Neural cell (in vitro differentiated cells): Measurements from ENCODE around the gene NNT. TPM values are rescaled to one million over a fixed set of nuclear protein-coding genes. Genes with fewer than 3 reads are reported as not detected.

Source experiments
- H2AFZ ChIP-seq: fragments of 200-600, 300-800 bp; sonication (generic), shearing (Covaris generic); 2 replicates; pipeline ENCODE4 v1.6.0; 2014; ENCODE audit warnings: low read depth, mild to moderate bottlenecking, antibody characterized with exemption, low read length, moderate library complexity
- H3F3A ChIP-seq: fragments of 200-600 bp; shearing (Covaris generic); 2 replicates; pipeline ENCODE4 v1.6.1; 2016; ENCODE audit warnings: mild to moderate bottlenecking, moderate library complexity, mixed read lengths, antibody characterized with exemption, low read length; ENCODE audit not compliant: insufficient read depth, poor library complexity, severe bottlenecking
- H3K27ac ChIP-seq: fragments of 200-600, 300-800 bp; sonication (generic), shearing (Covaris generic); 2 replicates; pipeline ENCODE4 v1.5.1; 2014; ENCODE audit warnings: mild to moderate bottlenecking, low read length, moderate library complexity
- H3K27me3 ChIP-seq: fragments of 300-800, 200-600 bp; sonication (generic), shearing (Covaris generic); 2 replicates; pipeline ENCODE4 v1.6.0; 2014; ENCODE audit warnings: mild to moderate bottlenecking, low read depth, low read length, moderate library complexity; ENCODE audit not compliant: insufficient read depth
- H3K36me3 ChIP-seq: fragments of 300-800, 200-600 bp; sonication (generic), shearing (Covaris generic); 2 replicates; pipeline ENCODE4 v1.5.1; 2014; ENCODE audit warnings: mild to moderate bottlenecking, antibody characterized with exemption, low read length, moderate library complexity; ENCODE audit not compliant: insufficient read depth
- H3K4me2 ChIP-seq: fragments of 300-800, 200-600 bp; sonication (generic), shearing (Covaris generic); 2 replicates; pipeline ENCODE4 v1.6.0; 2014; ENCODE audit warnings: mild to moderate bottlenecking, low read length
- H3K4me3 ChIP-seq: fragments of 300-800, 200-600 bp; sonication (generic), shearing (Covaris generic); 2 replicates; pipeline ENCODE4 v1.5.1; 2014; ENCODE audit warnings: mild to moderate bottlenecking, low read length, moderate library complexity
- H3K79me2 ChIP-seq: fragments of 200-600 bp; shearing (Covaris generic); replicated peaks from 2 replicates; pipeline ENCODE4 v1.6.0; 2014; ENCODE audit warnings: mild to moderate bottlenecking, low read length, moderate library complexity; ENCODE audit not compliant: insufficient read depth
- H3K9ac ChIP-seq: fragments of 300-800, 200-600 bp; sonication (generic), shearing (Covaris generic); 2 replicates; pipeline ENCODE4 v1.6.1; 2016; ENCODE audit warnings: mild to moderate bottlenecking, low read length, mixed read lengths
- H3K9me2 ChIP-seq: fragments of 200-600 bp; shearing (Covaris generic); 2 replicates; pipeline ENCODE4 v1.6.1; 2016; ENCODE audit warnings: mild to moderate bottlenecking, low read length, mixed read lengths; ENCODE audit not compliant: insufficient read depth
- H3K9me3 ChIP-seq: fragments of 200-600, 300-800 bp; sonication (generic), shearing (Covaris generic); 2 replicates; pipeline ENCODE4 v1.6.1; 2016; ENCODE audit warnings: mild to moderate bottlenecking, mixed run types, low read length, moderate library complexity, mixed read lengths
- H4K20me1 ChIP-seq: fragments of 200-600 bp; shearing (Covaris generic); 2 replicates; pipeline ENCODE4 v1.6.1; 2016; ENCODE audit warnings: mild to moderate bottlenecking, mixed run types; ENCODE audit not compliant: insufficient read depth
- EP300 ChIP-seq: fragments of 450-650 bp; conservative IDR thresholded peaks from 2 replicates; pipeline ENCODE4 v1.6.1; 2014; ENCODE audit warnings: antibody characterized with exemption, mild to moderate bottlenecking, moderate library complexity; ENCODE audit not compliant: poor library complexity, severe bottlenecking
- EZH2 ChIP-seq: fragments of 200-600, 300-800 bp; shearing (Covaris generic), sonication (generic); IDR thresholded peaks from 2 replicates; pipeline ENCODE4 v1.6.1; 2014; ENCODE audit warnings: antibody characterized with exemption, low read length, borderline replicate concordance, mild to moderate bottlenecking; ENCODE audit not compliant: insufficient read depth, poor library complexity, severe bottlenecking
- MXI1 ChIP-seq: fragments of 450-650 bp; conservative IDR thresholded peaks from 2 replicates; pipeline ENCODE4 v1.6.1; 2014; ENCODE audit warnings: antibody characterized with exemption, mild to moderate bottlenecking; ENCODE audit not compliant: poor library complexity, severe bottlenecking
- POLR2AphosphoS5 ChIP-seq: IDR thresholded peaks from 2 replicates; pipeline ENCODE4 v1.6.1; 2012
- RAD21 ChIP-seq: fragments of 450-650 bp; conservative IDR thresholded peaks from 2 replicates; pipeline ENCODE4 v1.6.1; 2014; ENCODE audit warnings: antibody characterized with exemption, mild to moderate bottlenecking, moderate library complexity
- SMC3 ChIP-seq: fragments of 450-650 bp; conservative IDR thresholded peaks from 2 replicates; pipeline ENCODE4 v1.6.1; 2014; ENCODE audit warnings: antibody characterized with exemption, mild to moderate bottlenecking, moderate library complexity; ENCODE audit not compliant: poor library complexity
- TAF1 ChIP-seq: IDR thresholded peaks from 2 replicates; pipeline ENCODE4 v1.6.1; 2012; ENCODE audit warnings: low read depth
- polyA plus RNA-seq: library from polyadenylated mRNA; depleted of rRNA; stranded (reverse); fragments of >200 nt; gene quantifications from 2 replicates; pipeline ENCODE4 v1.2.3, GENCODE V29; 2014
- TF ChIP-seq, protein P1 (sequence below): IDR thresholded peaks from 2 replicates; pipeline ENCODE4 v1.6.1; 2012; ENCODE audit warnings: borderline replicate concordance
- TF ChIP-seq, protein P2 (sequence below): fragments of 450-650 bp; IDR thresholded peaks from 2 replicates; pipeline ENCODE4 v1.5.1; 2014; ENCODE audit warnings: antibody characterized with exemption, mild to moderate bottlenecking, moderate library complexity; ENCODE audit not compliant: poor library complexity, severe bottlenecking

Gene NNT
- polyA plus RNA-seq, 1 donor from 2014 or later = 120 TPM

DNA sequence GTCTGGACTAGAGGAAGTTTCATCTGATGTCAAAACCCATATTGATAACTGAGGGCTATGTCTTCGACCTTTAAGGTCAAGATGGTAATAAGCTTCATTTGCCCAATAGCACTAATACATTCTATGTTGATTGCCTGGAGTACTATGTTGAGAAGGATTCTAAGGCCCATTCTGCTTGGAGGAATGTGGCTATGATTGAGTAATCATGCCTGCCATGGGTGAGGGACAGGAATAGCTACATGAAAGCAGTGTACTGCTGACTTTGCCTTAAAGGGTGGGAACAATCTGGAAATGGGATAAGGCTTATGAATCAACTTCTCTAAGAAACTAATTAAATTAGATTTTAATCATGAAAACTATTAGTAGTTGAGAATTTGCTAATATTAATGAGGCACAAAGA lies 13.6 kb downstream of the NNT start:
- no peaks in the 10 kb centered on the region for H3K79me2 ChIP-seq
- H3K9me2 ChIP-seq = no peaks in the 10 kb centered on the region

DNA sequence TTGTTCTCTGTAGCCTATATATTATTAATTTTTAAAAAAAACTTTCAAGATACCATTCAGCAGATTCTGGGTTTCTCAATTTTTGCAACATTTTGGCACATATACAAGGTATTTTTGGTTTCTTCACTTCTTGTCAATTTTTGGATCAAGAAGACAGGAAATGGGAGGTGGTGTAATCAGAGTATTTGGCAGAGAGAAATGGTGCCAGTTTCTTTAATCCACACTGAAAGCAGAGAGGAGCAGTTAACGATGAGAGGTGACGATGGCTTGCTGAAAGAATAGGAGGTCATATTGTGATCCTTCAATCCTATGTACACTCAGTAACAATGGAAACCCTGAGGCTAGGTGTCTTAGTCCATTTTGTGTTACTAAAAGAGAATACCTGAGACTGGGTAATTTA lies 16.4 kb downstream of the NNT start:
- no peaks in the 10 kb centered on the region for H3F3A ChIP-seq
- no peaks in the 10 kb centered on the region for H3K9me2 ChIP-seq
- H3K27ac ChIP-seq = no peak overlapping the region
- no peak overlapping the region for H3K9ac ChIP-seq
- no peaks in the 10 kb centered on the region for H3K36me3 ChIP-seq
- H4K20me1 ChIP-seq = no peaks in the 10 kb centered on the region
- no peak for TF ChIP-seq EZH2
- TF ChIP-seq RAD21 = no peak
- no peak for TF ChIP-seq EP300
- TF ChIP-seq TAF1 = no peak
- no peaks in the 10 kb centered on the region for H3K27me3 ChIP-seq
- H2AFZ ChIP-seq = no peak overlapping the region
- H3K9me3 ChIP-seq = no peaks in the 10 kb centered on the region
- no peak overlapping the region for H3K4me2 ChIP-seq
- no peak overlapping the region for H3K4me3 ChIP-seq
- H3K79me2 ChIP-seq = no peaks in the 10 kb centered on the region

More for the DNA sequence above, 13.6 kb downstream of the NNT start:
- Histone ChIP-seq H2AFZ (no peak overlapping the region), H4K20me1 (no peaks in the 10 kb centered on the region), H3K27ac (no peak overlapping the region), H3K27me3 (no peaks in the 10 kb centered on the region), H3K9me3 (no peaks in the 10 kb centered on the region), H3K4me3 (no peak overlapping the region), H3K36me3 (peaks cover 6% of the 10 kb centered on the region), H3K9ac (no peak overlapping the region), H3K4me2 (no peak overlapping the region), H3F3A (no peaks in the 10 kb centered on the region)
- TF ChIP-seq, protein P1, sequence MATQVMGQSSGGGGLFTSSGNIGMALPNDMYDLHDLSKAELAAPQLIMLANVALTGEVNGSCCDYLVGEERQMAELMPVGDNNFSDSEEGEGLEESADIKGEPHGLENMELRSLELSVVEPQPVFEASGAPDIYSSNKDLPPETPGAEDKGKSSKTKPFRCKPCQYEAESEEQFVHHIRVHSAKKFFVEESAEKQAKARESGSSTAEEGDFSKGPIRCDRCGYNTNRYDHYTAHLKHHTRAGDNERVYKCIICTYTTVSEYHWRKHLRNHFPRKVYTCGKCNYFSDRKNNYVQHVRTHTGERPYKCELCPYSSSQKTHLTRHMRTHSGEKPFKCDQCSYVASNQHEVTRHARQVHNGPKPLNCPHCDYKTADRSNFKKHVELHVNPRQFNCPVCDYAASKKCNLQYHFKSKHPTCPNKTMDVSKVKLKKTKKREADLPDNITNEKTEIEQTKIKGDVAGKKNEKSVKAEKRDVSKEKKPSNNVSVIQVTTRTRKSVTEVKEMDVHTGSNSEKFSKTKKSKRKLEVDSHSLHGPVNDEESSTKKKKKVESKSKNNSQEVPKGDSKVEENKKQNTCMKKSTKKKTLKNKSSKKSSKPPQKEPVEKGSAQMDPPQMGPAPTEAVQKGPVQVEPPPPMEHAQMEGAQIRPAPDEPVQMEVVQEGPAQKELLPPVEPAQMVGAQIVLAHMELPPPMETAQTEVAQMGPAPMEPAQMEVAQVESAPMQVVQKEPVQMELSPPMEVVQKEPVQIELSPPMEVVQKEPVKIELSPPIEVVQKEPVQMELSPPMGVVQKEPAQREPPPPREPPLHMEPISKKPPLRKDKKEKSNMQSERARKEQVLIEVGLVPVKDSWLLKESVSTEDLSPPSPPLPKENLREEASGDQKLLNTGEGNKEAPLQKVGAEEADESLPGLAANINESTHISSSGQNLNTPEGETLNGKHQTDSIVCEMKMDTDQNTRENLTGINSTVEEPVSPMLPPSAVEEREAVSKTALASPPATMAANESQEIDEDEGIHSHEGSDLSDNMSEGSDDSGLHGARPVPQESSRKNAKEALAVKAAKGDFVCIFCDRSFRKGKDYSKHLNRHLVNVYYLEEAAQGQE = no peak
- TF ChIP-seq EP300 (no peak), SMC3 (no peak), EZH2 (no peak), RAD21 (no peak), MXI1 (no peak), TAF1 (no peak), POLR2AphosphoS5 (no peak)
- TF ChIP-seq, protein P2, sequence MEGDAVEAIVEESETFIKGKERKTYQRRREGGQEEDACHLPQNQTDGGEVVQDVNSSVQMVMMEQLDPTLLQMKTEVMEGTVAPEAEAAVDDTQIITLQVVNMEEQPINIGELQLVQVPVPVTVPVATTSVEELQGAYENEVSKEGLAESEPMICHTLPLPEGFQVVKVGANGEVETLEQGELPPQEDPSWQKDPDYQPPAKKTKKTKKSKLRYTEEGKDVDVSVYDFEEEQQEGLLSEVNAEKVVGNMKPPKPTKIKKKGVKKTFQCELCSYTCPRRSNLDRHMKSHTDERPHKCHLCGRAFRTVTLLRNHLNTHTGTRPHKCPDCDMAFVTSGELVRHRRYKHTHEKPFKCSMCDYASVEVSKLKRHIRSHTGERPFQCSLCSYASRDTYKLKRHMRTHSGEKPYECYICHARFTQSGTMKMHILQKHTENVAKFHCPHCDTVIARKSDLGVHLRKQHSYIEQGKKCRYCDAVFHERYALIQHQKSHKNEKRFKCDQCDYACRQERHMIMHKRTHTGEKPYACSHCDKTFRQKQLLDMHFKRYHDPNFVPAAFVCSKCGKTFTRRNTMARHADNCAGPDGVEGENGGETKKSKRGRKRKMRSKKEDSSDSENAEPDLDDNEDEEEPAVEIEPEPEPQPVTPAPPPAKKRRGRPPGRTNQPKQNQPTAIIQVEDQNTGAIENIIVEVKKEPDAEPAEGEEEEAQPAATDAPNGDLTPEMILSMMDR = no peak
